HS-27A (cell line): ENCODE results near the gene NDUFAF3.

ENCODE experiments used
- DNase-seq: peaks from one replicate; pipeline ENCODE4 v3.0.0-alpha.2; 2012; ENCODE audit warnings: low read depth, missing footprints

Gene NDUFAF3

DNA sequence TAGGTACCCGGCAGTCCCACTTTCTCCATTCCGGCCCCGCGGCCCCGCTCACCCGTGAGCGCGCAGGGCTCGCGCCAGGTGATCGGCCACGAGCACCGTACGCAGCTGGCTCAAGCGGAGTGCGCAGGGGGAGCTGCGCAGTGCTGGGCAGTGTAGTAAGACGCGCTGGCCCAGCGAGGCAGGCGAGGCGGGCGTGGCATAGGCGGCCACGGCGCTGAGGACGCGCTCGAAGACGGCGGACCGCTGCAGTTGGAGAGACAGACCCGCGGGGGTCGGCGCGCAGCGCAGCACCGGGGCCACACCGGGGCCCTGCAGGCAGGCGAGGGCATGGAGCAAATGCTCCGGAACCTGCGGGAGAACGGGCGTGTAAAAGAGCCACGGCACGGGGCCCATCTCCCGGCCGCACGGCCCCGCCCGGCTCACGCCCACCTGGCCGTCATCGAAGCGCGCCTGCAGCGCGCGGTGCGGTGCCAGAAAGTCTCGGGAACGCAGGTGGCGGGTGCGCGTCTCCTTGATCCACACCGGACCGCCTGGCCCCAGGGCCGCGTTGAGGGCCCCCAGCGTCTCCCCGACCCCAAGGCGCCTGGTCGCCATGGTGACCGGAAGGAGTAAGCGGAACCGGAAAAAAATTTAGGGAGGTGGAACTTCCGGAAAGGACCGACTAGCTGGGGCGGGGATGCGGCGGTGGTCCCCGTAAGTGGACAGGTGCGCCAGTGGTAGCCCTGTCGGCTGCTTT is 3.8 kb upstream of the NDUFAF3 start, which contains the start of gene DALRD3:
Gene DALRD3 (minus strand): TSS at position 610 of the 736 bp plus-strand sequence. CDS start 16 bp downstream, at position 594.
- DNase-seq = no peak

DNA sequence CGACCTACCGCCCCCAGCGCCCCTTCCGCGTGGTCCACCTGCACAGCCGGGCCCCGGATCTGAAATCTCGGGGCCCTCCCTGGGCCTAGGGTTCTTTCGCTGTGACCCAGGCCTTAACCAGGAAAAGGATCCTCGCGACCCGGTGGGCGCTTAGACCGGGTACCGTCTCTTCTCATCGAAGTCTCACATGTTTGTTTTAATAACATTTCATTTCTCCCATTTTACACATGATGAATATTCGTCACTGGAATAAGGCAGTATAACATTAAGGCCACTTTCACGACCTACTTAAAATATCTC is 3.3 kb upstream of the NDUFAF3 start:
- no peak for DNase-seq

- DNase-seq = no peak
Measured at GRCh38 chr3:49019941-49020329, 2.0 kb upstream of the NDUFAF3 start.

DNA sequence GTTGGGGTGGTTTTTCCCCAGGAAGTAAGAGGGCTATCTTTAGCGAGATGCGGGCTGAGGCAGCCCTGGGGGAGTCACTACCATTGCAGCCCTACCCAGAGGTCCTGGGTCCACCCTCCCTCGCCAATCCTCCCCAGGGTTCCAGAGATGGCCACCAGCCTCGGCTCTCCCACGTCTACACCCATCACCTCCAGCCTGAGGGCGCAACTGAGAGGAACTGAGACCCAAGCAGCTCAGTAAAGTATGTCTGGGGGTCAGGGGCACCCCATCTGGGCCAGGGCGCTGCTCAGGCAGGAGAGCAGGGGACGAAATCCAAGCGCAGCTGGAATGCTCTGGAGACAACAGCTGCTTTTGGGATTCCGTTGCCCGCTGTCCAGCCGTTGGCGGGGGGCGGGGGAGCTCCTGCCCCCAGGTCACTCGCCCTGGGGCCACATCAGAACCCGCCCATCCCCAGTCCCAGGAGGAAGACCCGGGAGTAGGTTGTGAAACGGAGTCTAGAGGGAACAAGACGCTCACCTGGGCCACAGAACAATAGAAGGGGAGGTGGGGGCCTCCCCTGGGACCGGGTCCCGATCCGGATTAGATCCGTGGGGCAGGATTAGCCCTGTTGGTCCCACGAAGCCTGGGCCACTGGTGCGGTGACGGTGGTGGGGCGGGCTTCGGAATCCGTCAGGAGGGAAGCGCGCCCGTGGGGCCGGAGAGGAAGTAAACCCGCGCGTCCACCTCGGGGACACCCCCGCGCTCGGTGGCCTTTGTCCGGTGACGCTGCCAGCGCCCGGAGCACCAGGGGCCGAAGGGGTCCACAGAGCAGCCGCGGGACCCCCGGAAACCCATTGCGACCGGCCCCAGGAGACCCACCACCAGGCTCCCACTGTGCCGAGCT is 1.4 kb upstream of the NDUFAF3 start:
- no peak for DNase-seq

GRCh38 chr3:49021213-49021812 is 608 bp upstream of the NDUFAF3 start:
- DNase-seq = peak; percentile 96

DNA sequence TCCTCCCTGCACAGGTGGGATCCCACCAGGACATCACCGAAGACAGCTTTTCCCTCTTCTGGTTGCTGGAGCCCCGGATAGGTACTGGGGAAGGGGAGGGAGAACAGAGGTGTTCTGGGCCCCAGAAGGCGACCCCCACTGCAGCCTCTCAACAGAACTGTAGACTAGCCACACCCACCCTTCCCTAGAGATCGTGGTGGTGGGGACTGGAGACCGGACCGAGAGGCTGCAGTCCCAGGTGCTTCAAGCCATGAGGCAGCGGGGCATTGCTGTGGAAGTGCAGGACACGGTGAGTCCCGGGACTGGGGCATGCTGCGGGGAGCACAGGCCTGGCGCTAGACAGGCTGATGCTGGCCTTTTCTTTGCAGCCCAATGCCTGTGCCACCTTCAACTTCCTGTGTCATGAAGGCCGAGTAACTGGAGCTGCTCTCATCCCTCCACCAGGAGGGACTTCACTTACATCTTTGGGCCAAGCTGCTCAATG is 809 bp downstream of the NDUFAF3 start:
- no peak for DNase-seq

- no peak for DNase-seq
Measured at GRCh38 chr3:49023775-49024174, 1.9 kb downstream of the NDUFAF3 start.

DNA sequence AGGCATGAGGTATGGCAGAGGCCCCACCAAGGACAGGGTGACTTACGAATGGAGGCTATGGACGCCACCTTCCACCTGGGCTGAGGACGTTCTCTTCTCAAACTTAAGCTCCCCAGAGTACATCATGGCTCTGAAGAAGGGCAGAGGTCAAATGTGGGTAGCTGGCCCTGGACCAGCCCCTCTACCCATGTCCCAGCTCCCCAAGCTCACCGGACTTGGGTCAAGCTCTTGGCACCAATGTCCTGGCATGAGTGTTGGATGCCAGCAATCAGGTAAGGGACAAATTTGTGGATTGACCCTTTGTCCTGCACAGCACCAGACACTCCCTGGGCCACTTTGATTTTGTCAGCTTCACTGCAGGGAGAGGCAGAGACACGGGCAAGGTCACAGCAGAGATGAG is 2.5 kb downstream of the NDUFAF3 start:
- DNase-seq = no peak

- DNase-seq = no peak
Measured at GRCh38 chr3:49025005-49025792, 3.3 kb downstream of the NDUFAF3 start.

DNA sequence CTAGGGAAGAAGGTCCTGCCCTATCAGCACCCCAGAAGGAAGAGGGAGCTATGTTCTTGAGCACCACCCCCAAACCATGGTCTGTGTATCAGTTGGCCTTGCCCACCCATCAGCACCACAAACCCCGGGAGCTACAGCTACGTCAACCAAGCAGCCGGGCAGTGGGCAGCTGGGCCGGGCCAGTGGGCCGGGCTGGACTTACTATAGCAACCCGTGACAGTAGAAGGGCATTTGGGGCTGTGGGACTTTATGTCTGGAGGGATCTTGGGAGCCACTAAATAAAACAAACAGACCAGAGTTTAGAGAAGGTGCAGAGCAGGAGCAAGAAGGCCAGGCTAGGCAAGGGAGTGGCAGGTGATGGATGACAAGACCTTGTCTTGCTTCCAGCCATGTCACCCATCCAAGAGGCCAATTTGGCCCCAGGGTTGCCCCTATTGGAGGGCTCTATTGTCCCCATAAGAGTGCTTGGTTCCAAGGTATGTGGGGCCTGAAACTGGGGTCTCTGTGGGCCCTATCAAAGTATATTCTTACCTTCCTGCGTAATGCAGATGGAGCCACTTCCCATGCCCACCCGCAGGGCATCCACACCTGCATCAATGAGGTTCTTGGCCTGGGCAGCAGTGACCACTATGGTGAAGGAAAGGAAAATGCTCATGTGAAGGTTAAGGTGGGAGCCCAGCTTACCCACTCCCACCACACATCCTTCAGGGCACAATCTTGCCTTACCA is 4.0 kb downstream of the NDUFAF3 start:
- DNase-seq = no peak

DNA sequence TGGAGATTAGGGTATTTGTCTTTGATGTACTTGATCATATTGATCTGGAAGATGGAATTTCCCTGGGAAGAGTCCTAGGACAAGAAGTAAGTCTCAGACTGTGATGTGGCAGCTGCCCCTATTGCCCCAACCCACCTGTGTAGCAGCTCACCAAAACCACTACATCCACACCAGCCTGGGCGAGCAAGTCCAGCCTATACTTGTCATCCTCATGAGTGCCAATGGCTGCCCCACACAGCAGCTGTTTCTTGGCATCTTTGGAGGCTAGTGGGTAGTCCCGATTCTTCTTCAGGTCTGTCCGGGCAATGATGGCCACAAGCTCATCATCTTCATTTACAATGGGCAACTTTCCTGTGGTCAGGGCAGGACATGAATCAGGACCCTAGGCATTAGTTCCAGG is 4.6 kb downstream of the NDUFAF3 start:
- no peak for DNase-seq

DNA sequence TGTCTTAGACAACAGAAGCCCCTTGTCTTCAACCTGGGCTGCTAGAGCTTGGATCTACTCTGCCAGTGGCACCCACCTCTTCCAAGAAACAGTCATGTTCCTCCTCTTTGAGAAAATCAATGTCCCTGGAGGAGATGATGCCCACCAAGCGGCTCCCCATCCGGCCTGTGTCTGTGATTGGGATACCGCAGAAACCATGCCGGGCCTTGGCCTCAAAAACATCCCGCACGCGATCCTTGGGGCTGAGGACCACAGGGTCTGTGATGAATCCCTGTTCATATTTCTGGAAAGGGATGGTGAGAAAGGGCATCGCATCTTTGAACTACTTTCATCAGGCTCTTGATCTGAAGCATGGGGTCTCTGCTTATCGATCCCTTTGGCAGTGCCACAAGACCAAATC is 5.7 kb downstream of the NDUFAF3 start:
- DNase-seq = no peak

GRCh38 chr3:49028298-49028672 is 6.4 kb downstream of the NDUFAF3 start:
- DNase-seq = no peak

DNA sequence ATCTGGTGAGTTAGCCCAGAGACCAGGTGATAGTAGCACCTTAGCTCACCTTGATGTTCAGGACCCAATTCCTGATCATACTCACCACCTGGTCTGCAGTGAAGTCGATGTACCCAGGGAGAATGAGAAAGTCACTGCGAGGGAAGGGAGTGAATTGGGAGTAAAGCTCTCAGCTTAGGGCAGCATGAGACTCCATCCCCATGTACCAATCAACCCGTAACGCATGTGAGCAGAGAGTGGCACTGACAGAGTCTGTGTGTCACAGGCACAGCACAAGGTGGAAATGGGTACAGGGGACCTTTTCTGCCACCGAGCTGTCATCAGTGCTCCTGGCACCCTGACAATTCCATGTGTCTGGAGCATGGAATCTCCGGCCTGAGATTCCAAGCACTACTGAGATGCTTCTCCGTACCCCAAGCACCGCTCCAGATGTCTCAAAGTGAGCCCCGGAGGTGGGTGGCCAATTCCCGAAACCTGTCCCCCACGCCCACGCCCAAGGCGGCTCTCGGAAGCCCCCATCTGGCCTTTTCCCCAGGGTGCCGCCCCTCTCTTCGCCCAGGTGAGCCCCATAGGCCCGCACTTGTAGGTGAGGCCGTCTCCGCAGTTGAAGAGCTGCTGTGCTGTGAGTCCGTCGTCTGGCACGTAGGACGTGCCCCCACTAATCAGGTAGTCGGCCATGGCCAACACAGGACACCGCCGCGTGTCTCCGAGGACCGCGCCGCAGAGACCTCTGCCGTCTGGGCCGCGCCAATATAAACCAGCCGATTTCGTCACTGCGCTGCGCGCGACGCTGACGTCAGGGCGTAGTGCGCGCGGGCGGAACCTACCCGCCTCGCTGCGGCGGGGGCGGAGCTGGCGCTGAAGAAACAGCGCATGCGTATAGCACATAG is 7.0 kb downstream of the NDUFAF3 start, which contains the start of gene IMPDH2:
Gene IMPDH2 (minus strand): TSS at position 726 of the 890 bp plus-strand sequence. CDS start 48 bp downstream, at position 678.
- DNase-seq = peak; percentile 82

DNA sequence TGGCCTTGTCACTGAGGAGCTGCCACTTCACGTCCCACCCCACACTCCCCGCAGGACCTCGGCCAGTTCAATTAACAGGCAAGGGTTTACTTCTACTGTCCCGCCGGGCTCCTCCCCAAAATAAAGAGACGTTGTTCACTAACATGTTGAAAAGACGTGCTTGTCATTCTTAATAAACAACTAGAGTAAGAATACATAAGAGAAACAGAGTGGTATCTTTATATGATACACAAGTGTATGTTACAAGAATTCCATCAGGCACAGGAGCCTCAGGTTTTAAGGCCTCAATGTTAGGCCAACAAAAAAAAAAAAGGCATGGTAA is 7.6 kb downstream of the NDUFAF3 start:
- DNase-seq = no peak

DNA sequence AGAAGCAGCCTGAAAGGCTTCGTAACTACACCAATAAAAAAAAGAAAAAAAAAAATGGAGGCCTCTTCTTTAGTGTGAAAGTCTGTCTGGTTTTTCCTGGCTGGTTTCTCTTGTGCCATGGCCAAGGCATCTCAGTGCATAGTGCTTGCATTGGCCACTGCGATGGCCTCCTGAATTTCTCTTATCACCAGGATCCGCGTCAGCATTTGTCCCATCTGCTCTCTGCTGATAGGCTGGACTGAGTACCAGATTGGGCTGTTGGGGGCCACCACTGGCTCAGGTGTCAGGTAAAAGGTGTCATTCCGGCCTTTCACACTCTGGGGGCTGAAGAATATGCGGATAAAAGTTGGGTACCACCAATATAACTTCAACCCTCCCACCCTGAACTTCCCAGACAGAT is 8.4 kb downstream of the NDUFAF3 start:
- DNase-seq = no peak

- DNase-seq = no peak
Measured at GRCh38 chr3:49032646-49033304, 10.9 kb downstream of the NDUFAF3 start.

DNA sequence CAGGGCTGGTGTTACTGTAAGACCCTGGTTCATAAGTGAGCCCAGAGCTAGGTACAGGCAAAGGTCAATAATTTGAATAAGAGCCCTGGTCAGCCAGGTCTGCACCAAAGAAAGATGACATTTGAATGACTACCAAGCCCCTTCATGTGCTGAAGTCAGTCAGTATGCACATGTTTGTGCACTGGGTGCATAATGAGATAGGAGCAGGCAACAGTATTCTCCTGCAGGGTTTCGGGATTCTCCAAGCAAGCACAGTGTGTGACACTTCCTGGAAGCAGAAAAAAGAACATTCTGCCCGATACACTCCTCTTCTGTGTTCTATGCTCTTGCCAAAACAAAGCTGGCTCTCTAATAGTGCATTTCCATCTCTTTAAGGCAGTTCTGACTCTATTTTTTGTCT is 12.7 kb downstream of the NDUFAF3 start:
- no peak for DNase-seq

DNA sequence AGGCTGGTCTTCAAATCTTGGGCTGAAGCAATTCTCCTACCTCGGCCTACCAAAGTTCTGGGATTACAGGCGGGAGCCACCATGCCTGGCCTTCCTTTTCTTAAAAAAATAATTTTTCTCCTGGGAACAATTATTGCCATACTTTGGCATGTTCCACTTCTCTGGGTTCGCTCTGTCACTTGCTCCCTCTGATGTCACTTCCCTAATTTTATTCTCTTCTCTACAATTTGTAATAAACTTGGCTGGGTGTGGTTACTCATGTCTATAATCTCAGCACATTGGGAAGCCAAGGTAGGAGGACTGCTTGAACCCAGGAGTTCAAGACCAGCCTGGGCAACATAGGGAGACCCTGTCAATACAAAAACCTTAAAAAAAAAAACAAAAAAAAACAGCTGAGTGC is 13.4 kb downstream of the NDUFAF3 start:
- no peak for DNase-seq

GRCh38 chr3:49053543-49053942 is 31.6 kb downstream of the NDUFAF3 start:
- no peak for DNase-seq
